Activated gamma-delta T cell treated with anti-CD3 and anti-CD28 coated beads, Interleukin-2, amount 50 U/mL, for 16 hours (primary cell): ENCODE measurements around the gene FAM171A2.
"Not testable (repeated sequence)": the region's sequence is repeated elsewhere in the genome, so short reads cannot be mapped to it uniquely, and the experiment has no call there.

ENCODE experiments used
- DNase-seq: peaks from one replicate; pipeline ENCODE4 v3.0.0-alpha.2; 2020; ENCODE audit warnings: low read depth

Gene FAM171A2

DNA sequence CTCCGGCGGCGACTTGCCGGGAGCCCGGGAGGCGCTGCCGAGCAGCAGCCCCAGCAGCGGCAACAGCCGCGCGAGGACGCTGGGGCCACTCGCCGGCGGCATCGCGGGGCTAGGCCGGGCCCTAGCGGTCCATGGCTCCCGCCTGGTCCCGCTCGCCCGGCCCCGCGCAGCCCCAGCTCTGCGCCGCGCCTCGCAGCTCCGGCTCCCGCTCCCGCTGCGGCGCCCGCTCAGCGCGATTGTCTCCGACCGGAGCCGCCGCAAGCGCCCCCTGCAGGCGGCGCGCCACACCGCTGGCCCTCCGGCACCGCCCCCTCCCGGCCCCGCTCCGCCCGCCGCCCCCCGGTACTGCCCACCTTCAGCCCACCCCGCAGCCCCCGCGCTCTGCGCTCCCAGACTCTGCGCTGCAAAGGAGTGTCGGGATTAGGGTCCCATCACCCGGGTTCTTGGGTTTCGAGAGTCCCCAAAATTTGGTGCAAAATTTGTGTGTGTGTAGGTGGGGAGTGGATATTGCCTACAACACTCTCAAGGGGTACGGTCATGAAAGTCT lies at the start of gene FAM171A2:
Gene FAM171A2, minus strand, starts transcription at position 241 of the 547 bp plus-strand sequence. Its CDS starts 139 bp downstream, at position 102.
- DNase-seq = peak; percentile 43

DNA sequence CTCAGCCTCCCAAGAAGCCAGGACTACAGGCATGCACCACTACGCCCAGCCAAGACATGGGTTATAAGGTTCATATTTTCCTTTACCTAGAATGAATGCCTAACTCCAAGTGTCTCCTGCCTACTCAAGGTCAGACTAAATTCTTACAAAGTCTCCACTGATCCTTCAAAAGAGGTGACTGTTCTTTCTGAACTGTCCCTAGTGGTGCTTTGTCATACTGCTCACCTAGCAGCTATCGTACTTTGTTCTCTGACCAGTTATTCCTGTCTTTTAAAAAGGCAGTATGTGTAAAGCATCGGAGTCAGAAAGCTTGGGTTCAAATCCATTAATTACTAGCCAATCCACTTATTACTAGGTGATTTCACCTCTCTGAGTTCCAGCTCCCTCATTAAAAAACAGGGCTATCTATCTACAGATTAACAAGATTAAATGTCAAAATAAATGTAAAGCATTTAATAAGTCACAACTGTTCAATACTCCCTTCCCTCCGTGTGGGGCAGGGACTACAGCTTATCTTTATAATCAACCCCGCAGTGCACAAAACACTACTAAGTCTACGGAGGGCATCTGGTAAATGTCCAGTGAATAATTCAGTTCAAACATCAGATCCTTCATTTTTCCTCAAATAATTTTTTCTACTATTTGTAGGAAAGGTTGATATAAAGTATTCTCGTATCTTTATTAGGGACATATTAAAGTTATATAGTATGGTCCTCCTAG lies 45.8 kb upstream of the FAM171A2 start:
- DNase-seq = no peak

- no peak for DNase-seq
Measured at GRCh38 chr17:44408786-44409185, 45.1 kb upstream of the FAM171A2 start.

DNA sequence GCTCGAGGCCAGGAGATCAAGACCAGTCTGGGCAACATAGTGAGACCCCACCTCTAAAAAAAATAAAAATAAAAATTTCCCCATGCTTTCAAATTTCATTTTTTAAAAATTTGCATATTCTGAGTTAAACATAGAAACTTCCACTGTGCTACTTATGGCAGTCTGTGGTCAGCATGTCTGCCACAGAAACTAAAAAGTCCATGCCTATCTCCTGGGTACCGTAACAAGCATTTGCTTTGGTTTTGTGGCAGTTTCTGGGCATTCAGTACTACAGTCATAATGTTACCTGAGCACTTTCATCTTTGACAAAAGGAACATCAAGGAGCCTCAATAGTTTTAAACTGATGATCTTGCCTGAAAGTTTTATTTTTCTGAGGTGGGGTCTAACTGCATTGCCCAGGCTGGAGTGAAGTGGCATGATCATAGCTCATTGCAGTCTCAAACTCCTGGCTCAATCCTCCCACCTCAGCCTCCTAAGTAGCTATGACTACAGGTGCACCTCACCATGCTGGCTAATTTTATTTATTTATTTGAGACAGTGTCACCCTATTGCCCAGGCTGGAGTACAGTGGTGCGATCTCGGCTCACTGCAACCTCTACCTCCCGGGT lies 39.0 kb upstream of the FAM171A2 start:
- DNase-seq = no peak

- DNase-seq = no peak
Measured at GRCh38 chr17:44400226-44400847, 36.7 kb upstream of the FAM171A2 start.

DNA sequence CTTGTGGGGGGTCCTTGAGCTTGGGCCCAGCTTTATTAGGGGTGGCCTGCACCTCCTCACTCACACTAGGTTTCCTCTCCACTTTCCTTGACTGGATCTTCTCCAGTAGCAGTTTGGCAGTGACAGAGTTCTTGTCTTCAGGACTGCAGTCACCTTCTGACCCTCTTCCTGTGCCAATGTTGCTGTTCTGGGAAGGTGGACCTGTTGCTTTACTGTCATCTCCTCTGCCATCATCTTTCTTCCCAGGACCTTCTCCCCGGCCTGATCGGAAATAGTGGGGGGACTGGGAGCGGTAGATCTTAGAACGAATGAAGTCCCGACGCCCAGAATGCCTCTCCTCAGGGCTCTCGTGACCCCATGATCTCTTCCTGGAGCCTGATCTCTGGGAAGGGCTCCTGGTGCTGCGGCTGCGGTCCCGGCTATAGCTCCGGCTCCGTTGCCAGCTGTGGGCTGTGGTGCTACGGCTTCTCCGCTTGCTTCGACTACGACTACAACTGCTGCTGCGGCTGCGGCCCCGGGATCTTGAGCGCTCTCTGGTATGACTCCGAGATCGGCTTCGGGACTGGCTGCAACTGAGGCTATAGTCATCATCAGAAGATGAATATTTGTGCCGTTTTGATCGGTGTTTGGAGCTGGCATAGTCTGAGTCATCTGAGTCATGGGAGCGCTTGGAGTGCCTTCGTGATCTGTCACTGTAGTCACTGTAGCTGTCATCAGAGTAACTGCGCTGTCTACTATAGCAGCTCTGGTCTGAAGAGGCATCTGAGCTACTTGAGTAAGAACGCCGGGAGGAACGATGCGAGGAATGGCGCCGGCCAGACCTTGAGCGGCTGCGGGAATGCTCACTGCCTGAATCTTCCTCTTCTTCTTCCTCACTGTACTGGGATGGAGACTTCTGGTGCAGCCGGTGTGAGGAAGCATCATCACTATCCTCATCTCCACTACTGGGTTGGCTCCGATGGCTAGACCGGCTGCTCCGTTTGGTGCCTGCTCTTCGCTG lies 35.3 kb upstream of the FAM171A2 start:
- DNase-seq = no peak

DNA sequence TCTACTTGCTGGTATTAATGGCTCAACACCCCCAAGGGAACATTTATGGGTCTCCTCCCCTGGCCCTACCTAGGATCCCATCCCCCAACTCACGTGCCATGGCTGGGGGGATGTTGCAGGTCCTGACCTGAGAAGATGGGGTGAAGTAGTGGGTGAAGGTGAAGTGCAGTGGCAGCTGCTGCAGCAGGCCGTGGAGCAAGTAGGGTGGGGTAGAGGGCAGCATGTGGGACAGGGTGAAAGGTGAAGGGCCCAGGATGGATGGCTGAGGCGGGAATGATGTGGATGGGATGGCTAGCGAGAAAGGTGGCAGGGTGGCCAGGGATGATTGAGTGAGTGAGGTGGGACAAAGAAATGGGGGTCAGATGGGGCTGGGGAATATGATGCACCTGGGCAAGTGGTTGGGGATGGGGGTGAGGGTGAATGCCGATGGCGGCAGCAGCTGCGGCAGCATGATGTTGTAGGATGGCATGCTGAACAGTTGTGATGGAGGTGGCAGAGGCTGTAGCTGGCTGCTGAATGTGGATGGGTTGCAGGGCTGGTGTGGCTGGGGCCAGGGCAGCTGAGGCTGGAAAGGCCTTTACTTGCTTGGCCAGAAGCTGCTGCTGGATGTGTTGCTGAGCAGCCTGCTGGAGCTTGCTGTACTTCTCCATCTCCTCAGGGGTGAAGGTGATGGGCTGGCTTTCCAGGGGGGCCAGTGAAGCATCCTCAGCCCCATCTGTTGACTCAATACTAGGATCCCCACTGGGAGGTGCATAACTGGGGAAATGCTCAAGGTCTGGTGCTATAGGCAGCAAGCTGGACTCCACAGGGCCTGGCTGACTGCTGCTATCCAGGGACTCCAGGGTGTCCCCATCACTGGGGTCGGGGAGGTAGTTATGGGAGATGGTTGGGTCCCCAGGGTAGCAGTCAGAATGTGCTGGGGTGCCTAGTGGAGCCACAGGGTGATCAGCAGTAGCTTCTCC lies 34.1 kb upstream of the FAM171A2 start:
- DNase-seq = no peak

GRCh38 chr17:44396946-44397345 lies 33.3 kb upstream of the FAM171A2 start:
- DNase-seq = no peak

DNA sequence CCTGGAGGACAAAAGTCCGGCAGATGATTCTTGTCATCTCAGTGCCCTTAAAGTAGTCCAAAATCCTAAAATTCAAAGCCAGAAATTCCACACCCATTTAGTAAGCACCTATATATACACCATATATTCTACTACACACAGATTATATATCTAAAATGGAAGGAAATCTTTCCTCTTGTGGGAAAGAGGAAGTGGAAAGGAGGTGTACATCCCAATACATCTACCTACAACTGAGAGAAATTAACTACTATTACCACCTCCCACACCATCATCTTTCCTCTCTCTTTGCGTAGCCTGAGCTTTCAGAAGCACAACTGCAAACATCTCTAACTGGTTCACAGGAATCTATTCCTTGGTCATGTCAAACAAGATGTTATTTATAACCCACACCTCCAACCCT lies 31.2 kb upstream of the FAM171A2 start:
- DNase-seq = no peak

GRCh38 chr17:44394112-44394511 lies 30.5 kb upstream of the FAM171A2 start:
- not testable (repeated sequence) for DNase-seq

GRCh38 chr17:44390250-44390870 lies 26.7 kb upstream of the FAM171A2 start:
- no peak for DNase-seq

DNA sequence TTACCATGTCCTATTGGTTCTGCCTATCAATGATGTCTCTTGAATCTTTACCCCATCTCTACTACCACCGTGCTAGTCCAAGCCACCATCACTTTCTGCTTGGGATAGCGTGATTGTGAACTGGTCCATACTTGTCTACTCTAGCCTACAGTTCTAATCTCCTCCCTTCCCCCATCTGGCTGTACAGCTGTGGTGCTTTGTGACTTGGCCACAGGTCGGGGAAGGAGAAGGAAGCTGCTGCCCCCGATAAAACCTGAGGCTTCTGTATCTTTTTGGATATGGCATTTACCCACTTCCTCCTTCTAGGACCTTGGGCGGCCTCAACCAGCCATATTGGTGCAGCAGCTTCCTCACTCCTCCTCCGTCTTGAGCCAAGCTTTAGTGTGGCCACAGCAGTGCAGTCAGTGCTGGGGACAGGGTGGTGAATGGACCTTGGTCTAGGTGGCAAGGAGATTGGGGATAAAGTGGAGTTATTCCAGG lies 26.1 kb upstream of the FAM171A2 start:
- no peak for DNase-seq

DNA sequence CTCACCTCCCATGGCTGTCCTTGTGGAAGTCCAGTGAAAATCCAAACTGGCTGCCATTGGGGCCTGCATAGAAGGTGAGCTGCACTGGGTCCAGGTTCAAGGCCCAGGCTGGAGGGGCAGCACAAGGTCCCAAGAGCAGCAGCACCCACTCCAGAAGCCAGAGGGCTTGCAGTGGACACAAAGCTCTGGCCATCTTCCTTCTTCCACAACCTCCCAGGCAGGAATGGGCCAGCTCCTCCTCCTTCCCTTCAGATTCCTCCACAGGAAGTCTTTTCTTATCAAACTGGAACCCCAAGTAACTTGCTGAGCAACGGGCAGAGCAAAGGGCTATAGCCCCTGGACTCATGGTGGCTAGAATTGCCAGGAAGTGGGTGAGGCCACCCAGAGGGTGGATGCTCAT lies 25.6 kb upstream of the FAM171A2 start, which contains the start of gene ITGA2B:
Gene ITGA2B, minus strand, starts transcription at position 369 of the 400 bp plus-strand sequence. Its CDS starts 176 bp downstream, at position 193.
- DNase-seq = no peak

DNA sequence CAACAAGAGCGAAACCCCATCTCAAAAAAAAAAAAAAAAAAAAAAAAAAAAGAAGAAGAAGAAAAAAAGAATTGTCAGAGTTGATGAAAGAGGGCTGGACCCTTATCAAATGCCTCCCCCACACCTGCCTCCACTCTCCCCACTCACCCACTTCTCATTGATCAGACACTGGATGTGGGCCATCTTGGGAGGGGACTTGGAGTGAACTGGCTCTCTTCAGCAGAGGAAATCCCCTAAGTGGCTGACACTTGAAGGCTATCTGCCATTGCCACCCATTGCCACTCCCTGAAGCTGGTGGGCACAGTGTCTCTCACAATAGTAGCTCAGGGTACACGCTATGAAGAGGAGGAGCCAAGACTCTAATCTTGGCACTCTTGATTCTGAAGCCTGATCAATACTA lies 24.2 kb upstream of the FAM171A2 start:
- DNase-seq = no peak

- DNase-seq = no peak
Measured at GRCh38 chr17:44386182-44386525, 22.5 kb upstream of the FAM171A2 start.

GRCh38 chr17:44385287-44386181 lies 21.9 kb upstream of the FAM171A2 start:
- peak; percentile 60 for DNase-seq

DNA sequence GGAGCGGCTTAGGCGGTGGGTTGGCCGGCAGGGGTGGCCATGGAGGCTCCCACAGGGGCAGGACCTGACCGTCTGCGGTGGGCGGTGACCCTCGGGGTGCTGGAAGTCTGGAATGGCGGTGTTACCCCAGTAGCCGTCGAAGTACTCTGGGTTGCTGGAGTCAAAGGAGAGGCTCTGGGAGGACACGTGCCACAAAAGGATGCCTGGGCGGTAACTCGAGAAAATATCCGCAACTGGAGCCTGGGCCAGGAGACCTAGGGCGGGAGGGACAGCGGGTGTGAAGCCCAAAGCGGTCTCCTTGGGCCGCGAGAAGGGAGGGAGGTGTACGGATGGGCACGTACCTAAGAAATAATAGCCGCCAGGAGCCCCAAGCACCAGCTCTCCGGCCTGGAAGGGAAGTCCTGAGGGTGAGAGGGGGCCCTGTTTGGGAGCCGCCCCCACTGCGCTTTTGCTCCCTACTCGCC lies 21.2 kb upstream of the FAM171A2 start:
- no peak for DNase-seq

- no peak for DNase-seq
Measured at GRCh38 chr17:44384281-44384822, 20.7 kb upstream of the FAM171A2 start.
